IPS-18c (cell line): ENCODE data around the gene PPFIA1.

Experiments
- H3K4me3 ChIP-seq: 2 replicates; pipeline ENCODE4 v1.7.0; 2013; ENCODE audit warnings: low read depth, mild to moderate bottlenecking, low read length, moderate library complexity; ENCODE audit not compliant: insufficient read depth
- H3K9me3 ChIP-seq: one replicate; pipeline ENCODE4 v1.6.1; 2013; ENCODE audit warnings: mild to moderate bottlenecking, low read length, moderate library complexity; ENCODE audit not compliant: control insufficient read depth, insufficient read depth

PPFIA1 gene

GRCh38 chr11:70270104-70270876, at the start of gene PPFIA1:
PPFIA1 (plus strand) TSS chr11:70270690; CDS start chr11:70272173, 1,483 bp downstream.
- Histone ChIP-seq H3K9me3 (no peaks in the 10 kb centered on the region), H3K4me3 (peak within 1 kb of the TSS; percentile 96)

DNA sequence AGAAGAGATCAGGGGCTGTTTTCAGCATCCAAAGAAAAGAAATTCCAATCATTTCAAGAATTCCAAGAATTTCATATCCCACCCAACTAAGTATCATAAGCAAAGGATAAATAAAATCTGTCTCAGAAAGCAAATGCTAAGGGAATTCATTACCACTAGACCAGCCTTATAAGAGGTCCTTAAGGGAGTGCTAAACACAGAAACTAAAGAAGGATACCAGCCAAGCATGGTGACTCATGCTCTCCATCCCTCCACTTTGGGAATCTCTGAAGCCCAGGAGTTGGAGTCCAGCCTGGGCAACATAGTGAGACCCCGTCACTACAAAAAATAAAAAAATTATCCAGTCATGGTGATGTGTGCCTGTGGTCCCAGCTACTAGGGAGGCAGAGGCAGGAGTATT, 49.6 kb upstream of the PPFIA1 start:
- Histone ChIP-seq H3K4me3 (no peak overlapping the region), H3K9me3 (peaks cover 3% of the 10 kb centered on the region)

DNA sequence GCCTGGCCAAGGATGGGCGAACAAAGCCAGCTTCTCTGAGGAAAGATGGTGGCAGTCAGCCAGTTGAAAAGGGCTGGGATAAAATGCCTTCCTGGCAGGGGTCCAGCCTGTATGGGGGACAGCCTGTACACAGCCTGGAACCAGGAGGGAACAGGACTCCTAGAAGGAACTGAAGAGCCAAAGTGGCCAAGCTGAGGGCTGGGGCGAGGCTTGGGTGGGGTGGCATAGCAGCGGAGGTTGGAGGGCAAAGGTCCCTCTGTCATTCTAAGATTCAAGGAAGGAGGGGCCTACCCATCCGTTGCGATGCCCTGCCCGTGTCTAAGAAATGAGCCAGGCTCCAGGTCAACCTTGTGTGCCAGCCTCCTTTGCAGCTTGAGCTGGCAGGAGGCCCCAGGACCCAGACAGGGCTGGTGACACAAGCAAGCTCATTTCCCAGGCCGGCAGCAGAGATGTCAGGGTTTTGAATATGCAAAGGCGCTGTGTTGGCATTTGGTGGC, 44.8 kb upstream of the PPFIA1 start:
- no peaks in the 10 kb centered on the region for H3K9me3 ChIP-seq
- H3K4me3 ChIP-seq, result no peak overlapping the region

DNA sequence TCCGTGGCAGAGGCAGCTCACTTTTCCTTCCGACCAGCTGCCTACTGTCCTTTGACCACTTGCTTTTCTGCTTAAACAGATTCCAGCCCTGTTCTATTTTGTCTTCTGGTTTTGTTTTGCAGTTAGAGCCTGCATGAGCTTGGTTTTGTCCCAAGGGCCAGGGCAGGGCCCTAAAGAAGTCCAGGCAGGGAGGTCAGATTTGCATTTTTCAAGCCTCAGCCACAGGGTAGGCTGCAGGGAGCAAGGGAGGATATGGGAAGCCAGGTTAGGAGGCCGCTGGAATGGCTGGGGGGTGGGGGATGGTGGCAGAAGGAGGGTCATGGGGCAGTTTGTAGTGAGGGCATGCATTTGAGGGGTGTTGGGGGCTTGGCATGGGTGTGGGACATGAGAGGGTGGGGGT, 44.3 kb upstream of the PPFIA1 start:
- H3K9me3 ChIP-seq, result no peaks in the 10 kb centered on the region
- H3K4me3 ChIP-seq, result no peak overlapping the region

- Histone ChIP-seq H3K9me3 (no peaks in the 10 kb centered on the region), H3K4me3 (no peak overlapping the region)
These were observed 43.5 kb upstream of the PPFIA1 start for GRCh38 chr11:70226967-70227366.

DNA sequence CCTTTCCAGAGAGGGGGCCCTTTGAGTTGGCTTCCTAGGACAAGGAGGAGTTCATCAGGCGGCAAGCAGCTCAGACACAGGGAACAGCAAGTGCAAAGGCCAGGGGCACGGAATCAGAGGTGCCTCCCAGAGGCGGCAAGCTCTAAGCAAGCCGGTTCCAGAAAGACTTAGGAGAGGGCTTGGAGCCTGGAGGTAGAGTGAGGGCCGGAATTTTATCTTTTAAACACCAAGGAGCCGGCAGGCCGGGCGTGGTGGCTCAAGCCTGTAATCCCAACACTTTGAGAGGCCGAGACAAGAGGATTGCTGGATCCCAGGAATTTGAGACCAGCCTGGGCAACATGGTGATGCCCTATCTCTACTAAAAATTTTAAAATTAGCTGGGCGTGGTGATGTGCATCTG, 40.8 kb upstream of the PPFIA1 start:
- Histone ChIP-seq H3K9me3 (no peaks in the 10 kb centered on the region), H3K4me3 (no peak overlapping the region)

DNA sequence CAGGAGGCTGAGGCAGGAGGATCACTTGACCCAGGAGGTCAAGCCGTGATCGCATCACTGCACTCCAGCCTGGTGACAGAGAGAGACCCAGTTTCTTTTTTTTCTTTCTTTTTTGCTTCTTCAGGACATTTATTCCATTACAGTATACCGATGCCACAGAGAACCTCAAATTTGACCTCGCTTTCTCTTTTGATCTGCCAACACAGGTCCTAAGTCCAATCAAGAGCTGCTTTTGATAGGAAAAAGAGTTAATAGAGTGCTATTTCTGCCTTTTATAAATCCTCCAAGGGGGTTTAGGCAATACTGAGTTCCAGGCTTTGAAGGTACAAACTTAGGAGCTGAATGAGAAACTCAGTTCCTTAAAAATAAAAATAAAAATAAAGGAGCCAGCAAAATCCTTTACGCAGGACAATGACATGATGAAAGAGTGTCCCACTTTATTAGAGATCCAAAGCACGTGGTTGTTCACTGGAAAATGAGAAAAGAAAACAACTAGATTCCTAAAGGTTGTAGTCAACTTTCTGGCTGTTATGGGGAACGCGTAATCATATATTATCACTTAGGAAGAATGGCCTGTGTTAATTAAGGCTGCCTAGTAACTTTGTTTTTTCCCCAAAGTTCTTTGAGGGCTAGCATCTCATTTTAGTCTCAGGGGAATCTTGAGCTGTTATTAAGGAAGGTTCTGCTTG, 40.2 kb upstream of the PPFIA1 start:
- Histone ChIP-seq H3K9me3 (no peaks in the 10 kb centered on the region), H3K4me3 (no peak overlapping the region)

DNA sequence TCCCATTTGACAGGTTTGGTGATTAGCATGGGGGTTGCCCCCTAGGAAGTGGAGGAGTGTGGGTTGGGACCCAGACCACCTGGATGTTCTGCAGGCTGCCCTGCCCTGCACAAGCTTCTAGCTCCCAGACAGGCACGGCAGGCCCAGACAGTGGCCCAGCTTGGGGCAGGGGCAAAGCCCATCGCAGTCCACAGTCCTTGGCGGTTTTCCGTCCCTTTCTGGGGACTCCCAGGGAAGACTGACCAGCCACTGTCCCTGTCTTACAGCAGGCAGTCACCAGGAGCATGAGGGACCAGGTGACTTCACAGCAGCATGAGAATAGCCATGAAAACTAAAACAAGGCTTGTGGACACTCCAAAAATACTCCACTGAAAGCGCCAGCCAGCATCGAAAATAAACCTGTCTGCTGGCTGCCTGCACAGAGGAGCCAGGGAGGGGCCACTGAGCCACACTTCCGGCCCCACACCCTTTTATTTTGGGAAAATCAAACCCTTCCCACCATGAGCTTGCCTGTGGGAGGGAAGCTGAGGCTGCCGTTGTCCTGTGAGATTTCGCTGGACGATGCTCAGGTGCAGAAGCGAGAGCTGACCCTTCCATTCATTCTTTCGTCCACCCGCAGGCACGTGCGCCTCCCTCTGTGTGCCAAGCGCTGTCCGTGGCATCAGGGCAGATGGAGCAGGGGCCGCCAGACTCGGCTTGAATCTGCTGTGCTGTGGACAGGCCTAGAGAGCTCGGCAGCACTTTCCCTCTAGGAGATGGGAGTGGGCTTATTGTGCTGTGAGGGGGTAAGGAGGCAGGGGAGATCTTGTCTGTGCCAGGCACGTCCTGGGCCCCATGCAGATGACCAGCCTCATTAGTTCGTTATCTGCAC, 39.4 kb upstream of the PPFIA1 start:
- Histone ChIP-seq H3K9me3 (no peaks in the 10 kb centered on the region), H3K4me3 (no peak overlapping the region)

GRCh38 chr11:70233034-70233433, 37.5 kb upstream of the PPFIA1 start:
- no peak overlapping the region for H3K4me3 ChIP-seq

GRCh38 chr11:70233511-70233934, 37.0 kb upstream of the PPFIA1 start:
- Histone ChIP-seq H3K9me3 (no peaks in the 10 kb centered on the region), H3K4me3 (no peak overlapping the region)

More at GRCh38 chr11:70233034-70233433, 37.5 kb upstream of the PPFIA1 start:
- H3K9me3 ChIP-seq, result no peaks in the 10 kb centered on the region

DNA sequence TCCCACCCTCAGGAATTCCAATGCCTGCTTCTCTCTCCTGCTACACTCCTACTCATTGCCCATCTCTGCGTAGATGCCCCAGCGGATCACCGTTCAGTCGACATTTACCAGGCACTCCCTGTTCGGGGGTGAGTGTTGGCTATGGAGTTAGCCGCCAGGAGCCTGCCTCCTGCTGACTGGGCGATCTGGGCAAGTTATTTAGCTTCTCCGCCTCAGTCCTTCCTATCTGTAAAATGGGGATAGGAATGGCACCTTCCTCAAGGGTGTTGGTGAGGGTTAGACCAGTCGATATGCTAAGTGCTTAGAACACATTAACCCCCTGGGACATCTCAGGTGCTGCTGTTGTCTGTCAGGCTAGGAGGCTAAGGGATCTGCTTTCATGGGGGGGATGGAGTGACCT, 36.5 kb upstream of the PPFIA1 start:
- no peaks in the 10 kb centered on the region for H3K9me3 ChIP-seq
- no peak overlapping the region for H3K4me3 ChIP-seq

GRCh38 chr11:70240337-70240736, 30.2 kb upstream of the PPFIA1 start:
- H3K4me3 ChIP-seq, result no peak overlapping the region
- no peaks in the 10 kb centered on the region for H3K9me3 ChIP-seq

DNA sequence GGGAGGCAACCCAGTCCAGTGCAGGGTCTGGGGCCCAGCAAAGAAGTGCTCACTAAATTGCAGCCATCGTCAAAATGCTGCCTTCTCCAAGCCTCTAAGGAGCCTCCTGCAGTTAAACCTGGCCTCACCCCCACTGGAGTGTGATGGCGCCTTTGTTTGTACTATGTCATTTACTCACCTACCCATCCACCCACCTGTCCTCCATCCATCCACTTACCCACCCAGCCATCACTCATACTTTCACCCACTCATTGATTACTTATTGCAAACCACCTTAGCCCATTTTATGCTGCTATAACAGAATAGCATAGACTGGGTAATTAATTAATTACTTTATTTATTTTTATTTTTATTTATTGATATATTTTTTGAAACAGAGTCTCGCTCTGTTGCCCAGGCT, 28.8 kb upstream of the PPFIA1 start:
- no peak overlapping the region for H3K4me3 ChIP-seq
- no peaks in the 10 kb centered on the region for H3K9me3 ChIP-seq

DNA sequence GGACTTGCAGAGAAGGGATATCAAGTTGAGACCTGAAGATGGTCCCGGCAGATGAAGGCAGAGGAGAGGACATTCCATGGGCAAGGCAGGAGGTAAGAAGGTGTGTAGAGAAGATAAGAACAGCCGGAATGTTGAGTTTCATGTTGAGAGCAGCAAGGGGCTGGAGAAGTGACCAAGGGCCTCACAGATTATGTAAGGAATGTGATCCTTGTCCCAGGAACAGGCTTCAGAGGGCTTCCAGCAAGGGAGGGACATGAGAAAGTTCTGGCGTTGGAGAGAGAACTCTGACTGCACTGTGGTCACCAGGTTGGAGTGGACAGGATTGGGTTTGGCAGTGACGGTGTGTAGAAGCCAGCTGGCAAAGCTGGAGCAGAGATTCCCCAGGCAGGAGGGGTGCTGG, 27.6 kb upstream of the PPFIA1 start:
- H3K9me3 ChIP-seq, result no peaks in the 10 kb centered on the region
- H3K4me3 ChIP-seq, result no peak overlapping the region

DNA sequence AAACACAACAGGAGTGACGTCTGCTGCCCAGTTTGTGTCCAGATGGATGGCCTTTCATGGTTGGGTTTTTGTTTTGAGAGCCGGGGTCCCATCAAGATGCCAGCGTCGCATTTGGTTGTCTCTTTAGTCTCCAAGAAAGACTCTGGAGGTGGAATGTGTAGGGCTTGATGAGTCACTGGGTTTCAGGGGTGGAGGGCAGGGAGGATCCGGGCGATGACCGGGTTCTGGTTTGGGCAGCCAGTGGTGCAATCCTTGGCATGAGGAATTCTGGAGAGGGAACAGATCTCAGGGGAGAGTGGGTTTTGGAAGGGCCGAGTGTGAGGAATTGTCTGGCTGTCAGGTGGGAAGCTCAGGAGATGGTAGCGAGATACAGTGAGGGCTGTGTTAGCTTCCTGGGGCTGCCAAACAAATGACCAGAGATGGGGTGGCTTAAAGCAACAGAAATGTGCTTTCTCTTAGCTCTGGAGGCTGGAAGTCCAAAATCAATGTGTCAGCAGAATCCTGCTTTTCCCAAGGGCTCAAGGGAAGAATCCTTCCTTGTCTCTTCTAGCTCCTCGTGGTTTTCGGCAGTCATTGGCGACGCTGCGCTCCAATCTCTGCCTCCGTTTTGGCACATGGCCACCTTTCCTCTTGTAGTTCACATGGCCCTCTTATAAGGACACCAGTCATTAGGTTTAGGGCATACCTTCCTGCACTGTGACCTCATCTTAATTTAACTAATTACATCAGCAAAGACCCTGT, 26.4 kb upstream of the PPFIA1 start:
- Histone ChIP-seq H3K9me3 (no peaks in the 10 kb centered on the region), H3K4me3 (no peak overlapping the region)

DNA sequence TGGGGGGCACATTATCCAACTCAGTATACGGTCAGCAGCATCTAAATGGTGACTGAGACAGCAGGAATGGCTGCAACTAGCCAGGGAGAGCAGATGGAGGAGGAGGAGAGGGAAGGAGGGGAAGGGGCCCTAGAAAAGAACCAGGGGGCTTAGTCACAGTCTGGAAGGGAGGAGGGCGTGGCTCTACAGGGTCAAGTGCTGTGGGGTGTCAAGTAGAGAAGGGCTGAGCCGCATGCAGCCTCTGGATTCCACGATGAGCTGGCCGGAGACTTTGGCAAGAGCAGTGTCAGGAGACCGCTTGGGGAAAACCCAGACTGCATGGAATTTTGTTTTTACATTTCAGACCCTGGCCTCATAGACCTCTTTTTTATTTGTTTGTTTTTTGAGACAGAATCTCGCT, 25.8 kb upstream of the PPFIA1 start:
- Histone ChIP-seq H3K9me3 (no peaks in the 10 kb centered on the region), H3K4me3 (no peak overlapping the region)

GRCh38 chr11:70246196-70246595, 24.3 kb upstream of the PPFIA1 start:
- Histone ChIP-seq H3K4me3 (no peak overlapping the region), H3K9me3 (no peaks in the 10 kb centered on the region)
